Activated B cell treated with CpG ODN at 0.5 μM for 24 hours (primary cell): ENCODE data around the gene DUXA. TPM values are rescaled to one million over a fixed set of nuclear protein-coding genes. Genes with fewer than 3 reads are reported as not detected.

Experiments used
- ATAC-seq: fragments of 200-7000 bp; cut with Tn5 transposase; one replicate; pipeline ENCODE4 v1.10.0; 2021; ENCODE audit warnings: low read depth, mild to moderate bottlenecking, moderate library complexity
- CTCF ChIA-PET: fragments of 350-600 bp; sonication (Branson Sonifier 250); formaldehyde crosslinking; loops from one replicate; lab custom pipeline; 2021; ENCODE audit warnings: antibody characterized with exemption; lab: Charles Lee
- POLR2A ChIA-PET: fragments of 350-600 bp; sonication (Branson Sonifier 250); formaldehyde crosslinking; loops from one replicate; lab custom pipeline; 2021; ENCODE audit warnings: antibody characterized with exemption; lab: Charles Lee
- DNase-seq: peaks from one replicate; pipeline ENCODE4 v3.0.0; 2022
- H3K27ac Mint-ChIP-seq: one replicate; pipeline ENCODE4 v1.8.0; 2020; ENCODE audit warnings: mixed read lengths
- H3K27me3 Mint-ChIP-seq: one replicate; pipeline ENCODE4 v1.8.0; 2021; ENCODE audit warnings: mixed read lengths
- H3K36me3 Mint-ChIP-seq: one replicate; pipeline ENCODE4 v1.8.0; 2021; ENCODE audit warnings: low read depth, mixed read lengths
- H3K4me1 Mint-ChIP-seq: one replicate; pipeline ENCODE4 v1.8.0; 2021; ENCODE audit warnings: mixed read lengths
- H3K4me3 Mint-ChIP-seq: one replicate; pipeline ENCODE4 v1.8.0; 2020; ENCODE audit warnings: mild to moderate bottlenecking, mixed read lengths
- H3K9me3 Mint-ChIP-seq: one replicate; pipeline ENCODE4 v1.8.0; 2020; ENCODE audit warnings: mixed read lengths
- intact Hi-C: fragments of 100-400 bp; cut with micrococcal nuclease; formaldehyde crosslinking; loops from one replicate; pipeline ENCODE4 v1.15.1; 2024
- total RNA-seq: library from RNA; stranded (reverse); gene quantifications from 2 replicates; pipeline ENCODE4 v1.2.3, GENCODE V29; 2022
- TF ChIP-seq, protein P1 (sequence below): fragments of 200-600 bp; IDR thresholded peaks from one replicate; pipeline ENCODE4 v1.8.0; 2022; ENCODE audit warnings: antibody characterized with exemption, mild to moderate bottlenecking

DUXA gene
- total RNA-seq, 1 donor from 2014 or later = not detected

DNA sequence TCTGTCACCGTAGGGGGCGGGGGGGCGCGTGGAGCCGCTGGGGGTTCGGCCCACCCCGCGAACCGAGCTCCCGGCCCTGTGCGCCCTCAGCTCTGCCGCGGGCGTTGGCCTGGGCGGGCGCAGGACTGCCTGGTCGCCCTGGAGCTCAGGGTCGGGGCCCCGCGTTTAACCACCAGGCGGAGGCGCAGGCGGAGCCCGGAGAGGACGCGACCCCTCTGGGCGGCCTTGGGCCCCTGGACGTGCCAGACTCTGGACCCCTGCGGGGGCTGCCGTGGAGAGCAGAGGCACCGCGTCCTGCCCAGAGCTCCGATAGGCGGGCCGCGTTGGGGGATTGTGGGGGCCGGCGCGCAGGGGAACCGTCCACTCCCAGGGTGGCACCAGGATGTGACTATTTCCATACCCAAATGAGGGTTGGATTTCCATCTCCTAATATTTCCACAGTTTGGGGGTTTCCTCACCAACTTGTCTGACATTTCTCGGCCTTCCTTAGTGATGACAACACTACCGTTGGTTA, 60.5 kb downstream of the DUXA start:
- TF ChIP-seq, protein P1, sequence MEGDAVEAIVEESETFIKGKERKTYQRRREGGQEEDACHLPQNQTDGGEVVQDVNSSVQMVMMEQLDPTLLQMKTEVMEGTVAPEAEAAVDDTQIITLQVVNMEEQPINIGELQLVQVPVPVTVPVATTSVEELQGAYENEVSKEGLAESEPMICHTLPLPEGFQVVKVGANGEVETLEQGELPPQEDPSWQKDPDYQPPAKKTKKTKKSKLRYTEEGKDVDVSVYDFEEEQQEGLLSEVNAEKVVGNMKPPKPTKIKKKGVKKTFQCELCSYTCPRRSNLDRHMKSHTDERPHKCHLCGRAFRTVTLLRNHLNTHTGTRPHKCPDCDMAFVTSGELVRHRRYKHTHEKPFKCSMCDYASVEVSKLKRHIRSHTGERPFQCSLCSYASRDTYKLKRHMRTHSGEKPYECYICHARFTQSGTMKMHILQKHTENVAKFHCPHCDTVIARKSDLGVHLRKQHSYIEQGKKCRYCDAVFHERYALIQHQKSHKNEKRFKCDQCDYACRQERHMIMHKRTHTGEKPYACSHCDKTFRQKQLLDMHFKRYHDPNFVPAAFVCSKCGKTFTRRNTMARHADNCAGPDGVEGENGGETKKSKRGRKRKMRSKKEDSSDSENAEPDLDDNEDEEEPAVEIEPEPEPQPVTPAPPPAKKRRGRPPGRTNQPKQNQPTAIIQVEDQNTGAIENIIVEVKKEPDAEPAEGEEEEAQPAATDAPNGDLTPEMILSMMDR = no peak
- Mint-ChIP-seq H3K4me1 (peaks cover 5% of the 10 kb centered on the region), H3K27ac (no peak overlapping the region), H3K9me3 (peaks cover 15% of the 10 kb centered on the region), H3K4me3 (no peak overlapping the region), H3K36me3 (no peaks in the 10 kb centered on the region), H3K27me3 (peaks cover 11% of the 10 kb centered on the region)
- intact Hi-C loops = loop anchor here (10.0 kb wide), 1 partner anchor 798 kb away; no protein-coding TSS in a partner anchor
- ChIA-PET POLR2A (interaction anchor here (0.6 kb wide), 1 partner anchor 816 kb away, joined by 7 read pairs; no protein-coding TSS in a partner anchor), CTCF (no interaction called here)
- no peak for ATAC-seq
- DNase-seq = no peak

DNA sequence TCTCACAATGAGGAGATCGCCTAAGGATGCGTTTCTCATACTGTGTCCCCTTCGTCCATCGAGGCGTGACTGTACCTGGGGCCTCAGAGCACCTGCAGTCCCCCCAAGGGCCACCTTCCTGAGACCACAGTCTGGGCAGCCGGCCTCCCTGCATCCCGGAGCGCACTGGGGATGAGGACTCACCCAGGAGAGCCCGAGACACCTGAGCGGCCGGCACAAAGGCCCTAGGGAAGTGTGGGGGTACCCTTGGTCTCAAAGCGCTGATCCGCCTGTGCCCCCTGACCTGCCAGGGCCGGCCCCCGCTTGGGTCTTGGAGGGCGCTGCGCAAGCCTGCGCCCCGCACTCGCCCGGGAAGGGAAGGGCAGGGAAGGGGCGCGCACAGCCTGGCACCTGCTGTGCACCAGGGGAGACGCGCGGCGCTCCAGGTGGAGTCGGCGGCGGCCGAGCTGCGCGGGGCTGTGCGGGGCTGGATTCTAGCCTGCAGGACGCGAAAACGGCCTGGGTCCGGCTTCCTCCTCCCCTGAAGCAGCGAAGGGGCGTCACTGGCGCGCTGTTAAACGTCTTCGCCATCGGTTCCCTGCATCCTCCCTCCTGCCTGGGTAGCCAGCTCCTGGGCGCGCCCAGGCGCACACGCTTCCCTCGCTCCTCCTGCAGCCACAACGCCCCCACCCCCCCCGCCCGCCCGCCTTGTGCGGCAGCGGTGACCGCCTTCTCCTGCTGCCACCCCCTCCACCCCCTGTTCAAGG, 61.1 kb downstream of the DUXA start:
- ChIA-PET CTCF (no interaction called here), POLR2A (interaction anchor here (0.6 kb wide), 1 partner anchor 816 kb away, joined by 7 read pairs; no protein-coding TSS in a partner anchor)
- Mint-ChIP-seq H3K27ac (no peak overlapping the region), H3K4me1 (peaks cover 5% of the 10 kb centered on the region), H3K36me3 (no peaks in the 10 kb centered on the region), H3K4me3 (no peak overlapping the region), H3K27me3 (peaks cover 11% of the 10 kb centered on the region), H3K9me3 (peaks cover 9% of the 10 kb centered on the region)
- DNase-seq (no peak), ATAC-seq (no peak)
- intact Hi-C loops = loop anchor here (10.0 kb wide), 1 partner anchor 799 kb away; no protein-coding TSS in a partner anchor
- TF ChIP-seq, protein P1 = no peak

Other genes with a start within 250 kb of the DUXA start
- not detected in 2 replicates for gene USP29, start 47.5 kb downstream of the DUXA start, total RNA-seq
- gene ZIM3, start 22.3 kb downstream of the DUXA start, total RNA-seq = not detected in 2 replicates
- gene ZNF264, start 24.0 kb upstream of the DUXA start, total RNA-seq = 56.2 and 58.7 TPM in 2 replicates
- gene AURKC, start 63.5 kb upstream of the DUXA start, total RNA-seq = 1.4 and 1.7 TPM in 2 replicates
- 20.3 and 25.9 TPM in 2 replicates for gene ZNF805, start 73.1 kb upstream of the DUXA start, total RNA-seq
- gene ZNF460, start 113.0 kb upstream of the DUXA start, total RNA-seq = 132 and 161 TPM in 2 replicates
- 14.0 and 16.1 TPM in 2 replicates for gene ZNF543, start 153.0 kb upstream of the DUXA start, total RNA-seq
- 12.4 and 13.5 TPM in 2 replicates for gene ZNF304, start 183.8 kb upstream of the DUXA start, total RNA-seq
- 9.7 and 10.2 TPM in 2 replicates for gene TRAPPC2B, start 196.1 kb upstream of the DUXA start, total RNA-seq
- 6.0 and 6.3 TPM in 2 replicates for gene ZNF547, start 196.1 kb upstream of the DUXA start, total RNA-seq
- 38.7 and 39.7 TPM in 2 replicates for gene ZNF548, start 222.4 kb upstream of the DUXA start, total RNA-seq
- gene ZNF17, start 243.7 kb upstream of the DUXA start, total RNA-seq = 16.1 and 18.6 TPM in 2 replicates